Endodermal cell (in vitro differentiated cells): Measurements from ENCODE around the gene LYG1. TPM values are rescaled to one million over a fixed set of nuclear protein-coding genes. Genes with fewer than 3 reads are reported as not detected.

Experiments used
- DNase-seq: peaks from one replicate; pipeline ENCODE4 v3.0.0-alpha.2; 2017
- H3K27ac ChIP-seq: 2 replicates; pipeline ENCODE4 v1.5.1; 2013; ENCODE audit warnings: mild to moderate bottlenecking, low read depth, low read length, moderate library complexity
- H3K27me3 ChIP-seq: 2 replicates; pipeline ENCODE4 v1.6.1; 2013; ENCODE audit warnings: mild to moderate bottlenecking, low read length, moderate library complexity; ENCODE audit not compliant: insufficient read depth, control insufficient read depth, poor library complexity, severe bottlenecking
- H3K36me3 ChIP-seq: 2 replicates; pipeline ENCODE4 v1.7.0; 2013; ENCODE audit warnings: mild to moderate bottlenecking, low read length, moderate library complexity; ENCODE audit not compliant: control insufficient read depth, insufficient read depth
- H3K4me1 ChIP-seq: one replicate; pipeline ENCODE4 v1.7.0; 2013; ENCODE audit warnings: low read length; ENCODE audit not compliant: control insufficient read depth, insufficient read depth
- H3K4me3 ChIP-seq: 2 replicates; pipeline ENCODE4 v1.5.1; 2013; ENCODE audit warnings: mild to moderate bottlenecking, low read length, moderate library complexity
- H3K9ac ChIP-seq: 2 replicates; pipeline ENCODE4 v1.6.1; 2013; ENCODE audit warnings: mild to moderate bottlenecking, low read length, moderate library complexity; ENCODE audit not compliant: poor library complexity, severe bottlenecking; ENCODE audit errors: extremely low read depth
- H3K9me3 ChIP-seq: 2 replicates; pipeline ENCODE4 v1.6.1; 2013; ENCODE audit warnings: mild to moderate bottlenecking, low read length, moderate library complexity; ENCODE audit not compliant: control insufficient read depth
- H3K27ac Mint-ChIP-seq: 2 replicates; pipeline ENCODE4 v1.8.0; 2020; ENCODE audit warnings: mixed read lengths
- H3K27me3 Mint-ChIP-seq: 2 replicates; pipeline ENCODE4 v1.8.0; 2021; ENCODE audit warnings: mild to moderate bottlenecking, mixed read lengths; ENCODE audit not compliant: insufficient read depth
- H3K36me3 Mint-ChIP-seq: 2 replicates; pipeline ENCODE4 v1.8.0; 2020; ENCODE audit warnings: low read depth, mixed read lengths
- H3K4me1 Mint-ChIP-seq: 2 replicates; pipeline ENCODE4 v1.8.0; 2020; ENCODE audit warnings: mixed read lengths
- H3K4me3 Mint-ChIP-seq: 2 replicates; pipeline ENCODE4 v1.8.0; 2020; ENCODE audit warnings: mild to moderate bottlenecking, moderate library complexity, mixed read lengths
- H3K9me3 Mint-ChIP-seq: 2 replicates; pipeline ENCODE4 v1.8.0; 2020; ENCODE audit warnings: mild to moderate bottlenecking, mixed read lengths
- CTCF ChIP-seq: fragments of 200-600 bp; sonication (generic); conservative IDR thresholded peaks from 2 replicates; pipeline ENCODE4 v1.5.0; 2021; ENCODE audit warnings: antibody characterized with exemption, mild to moderate bottlenecking
- WGBS, 2 experiments: methylation state at CpG; one replicate each; pipeline versions ENCODE4 v1.1.5 to v1.1.7; 2013; ENCODE audit warnings: missing lambda C conversion rate in 2 of 2, mixed read lengths in 1 of 2; ENCODE audit not compliant: insufficient coverage in 1 of 2, insufficient read length in 1 of 2; 5-methylcytosine and 5-hydroxymethylcytosine counted together
- total RNA-seq, 2 donors: library from RNA; stranded (reverse); fragmentation: NEBNext Ultra II Directional in 1 of 2; extraction: Animal tissue kit (Norgen Biotek cat#: 25700) in 1 of 2; gene quantifications; 2 replicates in 1 of 2; 3 replicates in 1 of 2; pipeline ENCODE4 v1.2.1, GENCODE V29; 2021

Gene LYG1
- total RNA-seq, 2 donors from 2014 or later = 0.35 to 0.55 TPM

DNA sequence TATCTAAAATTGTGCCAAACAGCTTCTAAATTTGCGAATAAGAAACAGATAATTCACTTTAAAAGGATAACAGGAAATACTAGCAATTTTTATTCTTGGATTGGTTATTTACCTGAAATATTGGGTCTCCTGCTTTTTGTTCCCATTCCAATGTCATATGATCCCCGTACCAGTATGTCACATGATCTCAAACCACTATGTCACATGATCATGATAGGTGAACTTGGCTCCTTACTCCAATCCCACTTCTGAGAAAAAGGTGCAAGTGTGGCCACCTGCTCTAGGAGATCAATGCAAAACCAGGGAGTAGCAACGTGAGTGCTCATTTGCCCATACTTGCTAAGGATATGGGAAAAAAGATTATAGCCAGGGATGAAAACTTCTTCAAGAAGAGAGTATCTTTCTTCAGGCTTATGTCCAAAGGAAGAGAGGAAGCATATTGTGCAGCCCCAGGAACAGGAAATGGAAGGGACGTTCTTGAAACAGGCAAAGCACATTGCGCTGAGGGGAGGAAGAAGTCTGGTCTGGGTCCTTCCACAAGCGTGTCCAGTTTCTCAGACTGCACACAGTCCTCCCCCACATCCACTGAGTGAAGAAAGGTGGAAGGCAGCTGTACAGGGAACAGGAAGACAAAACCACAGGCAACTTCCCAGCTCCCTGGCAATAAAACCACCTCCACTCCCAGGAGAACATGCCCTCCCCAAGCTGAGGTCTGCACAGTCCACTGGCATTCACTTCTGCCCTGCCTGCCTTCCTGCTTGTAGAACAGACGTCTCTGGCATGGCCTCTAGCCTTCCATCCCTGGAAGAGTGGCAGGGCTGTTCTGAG, 45.3 kb downstream of the LYG1 start, which contains the start of gene LYG2:
TSS of gene LYG2 (minus strand) at position 176 of the 828 bp plus-strand sequence. CDS start 1,406 bp downstream, outside the sequence.
- H3K27me3 ChIP-seq = no peaks in the 10 kb centered on the region
- H3K9ac ChIP-seq = no peak within 1 kb of the TSS
- H3K27me3 Mint-ChIP-seq = no peaks in the 10 kb centered on the region
- no peaks in the 10 kb centered on the region for H3K4me1 ChIP-seq
- H3K9me3 Mint-ChIP-seq = peaks cover 9% of the 10 kb centered on the region
- no peak for TF ChIP-seq CTCF
- H3K36me3 ChIP-seq = no peaks in the 10 kb centered on the region
- H3K27ac Mint-ChIP-seq = no peak within 1 kb of the TSS
- H3K4me3 Mint-ChIP-seq = no peak within 1 kb of the TSS
- H3K4me1 Mint-ChIP-seq = no peaks in the 10 kb centered on the region
- 75 to 94% methylated on average over 3 to 7 of the region's 7 CpGs for WGBS, 2 experiments
- peaks cover 3% of the 10 kb centered on the region for H3K9me3 ChIP-seq
- no peaks in the 10 kb centered on the region for H3K36me3 Mint-ChIP-seq
- DNase-seq = no peak
- no peak within 1 kb of the TSS for H3K27ac ChIP-seq
- H3K4me3 ChIP-seq = no peak within 1 kb of the TSS

DNA sequence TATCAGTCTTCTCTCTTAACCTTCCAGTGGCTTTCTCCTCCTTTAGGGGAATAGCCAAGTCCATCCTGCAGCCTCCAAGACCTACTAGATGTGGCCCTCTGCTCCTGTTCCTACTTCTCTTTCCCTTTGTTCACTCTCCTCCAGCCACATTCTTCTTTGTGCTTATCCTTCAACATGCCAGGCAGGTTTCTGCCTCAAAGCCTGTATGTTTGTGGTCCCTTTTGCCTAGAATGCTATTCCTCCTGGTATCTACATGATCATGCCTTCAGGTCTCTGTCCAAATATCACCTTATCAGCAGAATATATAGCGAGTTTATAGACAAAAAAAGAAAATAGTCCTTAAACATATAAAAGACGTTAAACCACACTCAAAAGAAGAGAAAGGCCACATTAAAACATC, 51.0 kb downstream of the LYG1 start:
- Mint-ChIP-seq H3K36me3 (no peaks in the 10 kb centered on the region), H3K4me3 (no peak overlapping the region), H3K4me1 (no peaks in the 10 kb centered on the region), H3K27ac (no peak overlapping the region), H3K9me3 (peaks cover 19% of the 10 kb centered on the region), H3K27me3 (no peaks in the 10 kb centered on the region)
- Histone ChIP-seq H3K27me3 (no peaks in the 10 kb centered on the region), H3K4me1 (no peaks in the 10 kb centered on the region), H3K9ac (no peak overlapping the region), H3K27ac (no peak overlapping the region), H3K36me3 (no peaks in the 10 kb centered on the region), H3K4me3 (no peak overlapping the region), H3K9me3 (peaks cover 6% of the 10 kb centered on the region)
- WGBS, 2 experiments = 79 to 94% methylated on average over 2 of the region's 2 CpGs
- no peak for DNase-seq
- TF ChIP-seq CTCF = no peak

GRCh38 chr2:99242151-99242550, 58.8 kb downstream of the LYG1 start:
- no peaks in the 10 kb centered on the region for H3K36me3 Mint-ChIP-seq
- Histone ChIP-seq H3K4me1 (no peaks in the 10 kb centered on the region), H3K36me3 (no peaks in the 10 kb centered on the region), H3K27me3 (no peaks in the 10 kb centered on the region), H3K27ac (no peak overlapping the region), H3K4me3 (no peak overlapping the region), H3K9ac (no peak overlapping the region), H3K9me3 (no peaks in the 10 kb centered on the region)
- peaks cover 3% of the 10 kb centered on the region for H3K4me1 Mint-ChIP-seq
- no peaks in the 10 kb centered on the region for H3K9me3 Mint-ChIP-seq
- TF ChIP-seq CTCF = no peak
- 85 to 91% methylated on average over 6 of the region's 6 CpGs for WGBS, 2 experiments
- no peaks in the 10 kb centered on the region for H3K27me3 Mint-ChIP-seq
- no peak overlapping the region for H3K27ac Mint-ChIP-seq
- no peak for DNase-seq
- no peak overlapping the region for H3K4me3 Mint-ChIP-seq
